Esophagus muscularis mucosa (tissue), 4 donors: ENCODE data around the gene OSBPL3. TPM values are rescaled to one million over a fixed set of nuclear protein-coding genes. Genes with fewer than 3 reads are reported as not detected.

ENCODE experiments used
- DNase-seq: peaks from one replicate; pipeline ENCODE4 v3.0.0-alpha.2; 2017; ENCODE audit errors: extremely low spot score
- H3K27ac ChIP-seq, 4 donors: fragments of 200-600 bp; sonication (generic); replicated peaks in 1 of 4; 1 replicate in 3 of 4; 2 replicates in 1 of 4; pipeline ENCODE4 v1.5.1; 2016 to 2019; ENCODE audit warnings: mild to moderate bottlenecking in 1 of 4
- H3K27me3 ChIP-seq, 4 donors: fragments of 200-600 bp; sonication (generic); one replicate each; pipeline versions ENCODE4 v1.5.1 to v1.6.0; 2016 to 2019
- H3K36me3 ChIP-seq, 4 donors: fragments of 200-600 bp; sonication (generic); one replicate each; pipeline ENCODE4 v1.5.1; 2016 to 2019
- H3K4me1 ChIP-seq, 4 donors: fragments of 200-600 bp; sonication (generic); one replicate each; pipeline ENCODE4 v1.5.1; 2016 to 2019
- H3K4me3 ChIP-seq, 4 donors: fragments of 200-600 bp; sonication (generic); 1 replicate in 2 of 4; 2 replicates in 2 of 4; pipeline ENCODE4 v1.5.1; 2016 to 2019; ENCODE audit warnings: mild to moderate bottlenecking in 4 of 4, moderate library complexity in 1 of 4
- H3K9me3 ChIP-seq, 4 donors: fragments of 200-600 bp; sonication (generic); 1 replicate in 3 of 4; 2 replicates in 1 of 4; pipeline ENCODE4 v1.5.1; 2016 to 2019
- EP300 ChIP-seq: sonication (generic); formaldehyde crosslinking; IDR thresholded peaks from one replicate; pipeline ENCODE4 v1.6.1; 2017; ENCODE audit warnings: antibody characterized with exemption
- POLR2A ChIP-seq: fragments of 450-650 bp; IDR thresholded peaks from one replicate; pipeline ENCODE4 v1.6.1; 2017; ENCODE audit warnings: antibody characterized with exemption, moderate library complexity, mild to moderate bottlenecking, low read depth
- POLR2AphosphoS5 ChIP-seq, 2 donors: sonication (generic); formaldehyde crosslinking; IDR thresholded peaks; one replicate each; pipeline ENCODE4 v1.6.1; 2017; ENCODE audit warnings: antibody characterized with exemption in 2 of 2
- WGBS: methylation state at CpG from one replicate; pipeline ENCODE4 v1.1.5; 2018; 5-methylcytosine and 5-hydroxymethylcytosine counted together
- intact Hi-C: fragments of 100-400 bp; cut with DNase I; formaldehyde crosslinking; loops from one replicate; pipeline ENCODE4 v1.15.1; 2023
- total RNA-seq, 4 donors: library from RNA; depleted of rRNA; stranded (reverse); fragments of >200 nt; gene quantifications; one replicate each; pipeline versions ENCODE4 v1.1.0 to v1.2.1, GENCODE V29; 2016
- TF ChIP-seq, protein P1 (sequence below), 3 experiments: fragments of 200-600 bp in 2 of 3; fragments of 450-650 bp in 1 of 3; sonication (generic) in 2 of 3; IDR thresholded peaks; one replicate each; pipeline ENCODE4 v1.5.1; 2017 to 2019; ENCODE audit warnings: antibody characterized with exemption in 3 of 3, mild to moderate bottlenecking in 2 of 3, moderate library complexity in 1 of 3

OSBPL3 gene
- total RNA-seq, 4 donors from 2014 or later, result 2.6 to 4.6 (median 3.3) TPM

DNA sequence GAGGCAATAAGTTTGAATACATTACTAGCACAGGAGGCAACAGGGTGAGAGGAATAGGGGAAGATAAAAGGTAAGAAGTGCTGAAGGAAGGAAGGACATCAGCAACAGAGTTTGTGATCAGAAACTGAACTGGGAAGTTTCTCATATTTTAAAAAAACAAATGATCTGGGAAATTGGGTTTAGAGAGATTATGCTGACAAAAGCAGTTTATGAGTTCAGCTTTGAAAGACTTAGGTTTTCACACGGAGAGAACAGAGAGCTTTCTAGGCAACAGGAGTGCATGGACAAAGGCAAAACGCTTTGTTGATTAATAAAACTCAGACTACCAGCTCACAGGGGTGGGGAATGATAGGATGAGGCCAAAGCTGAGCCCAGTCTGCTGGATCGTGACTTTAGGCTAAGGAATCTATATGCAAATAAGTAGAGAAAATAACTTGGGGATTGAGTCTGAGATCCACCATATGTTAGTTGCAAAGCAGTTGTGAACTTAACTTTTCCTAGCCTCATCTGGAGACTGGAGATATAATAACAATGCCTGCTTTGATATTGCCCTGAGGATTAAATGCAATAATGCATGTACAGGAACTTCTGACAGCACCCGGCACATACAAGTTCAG lies 4.2 kb downstream of the OSBPL3 start:
- WGBS, result 62% methylated on average over 4 of the region's 4 CpGs
- TF ChIP-seq EP300 (no peak), POLR2AphosphoS5 (IDR thresholded peaks at IDR 0.05) (no peak), POLR2A (no peak)
- TF ChIP-seq, protein P1, sequence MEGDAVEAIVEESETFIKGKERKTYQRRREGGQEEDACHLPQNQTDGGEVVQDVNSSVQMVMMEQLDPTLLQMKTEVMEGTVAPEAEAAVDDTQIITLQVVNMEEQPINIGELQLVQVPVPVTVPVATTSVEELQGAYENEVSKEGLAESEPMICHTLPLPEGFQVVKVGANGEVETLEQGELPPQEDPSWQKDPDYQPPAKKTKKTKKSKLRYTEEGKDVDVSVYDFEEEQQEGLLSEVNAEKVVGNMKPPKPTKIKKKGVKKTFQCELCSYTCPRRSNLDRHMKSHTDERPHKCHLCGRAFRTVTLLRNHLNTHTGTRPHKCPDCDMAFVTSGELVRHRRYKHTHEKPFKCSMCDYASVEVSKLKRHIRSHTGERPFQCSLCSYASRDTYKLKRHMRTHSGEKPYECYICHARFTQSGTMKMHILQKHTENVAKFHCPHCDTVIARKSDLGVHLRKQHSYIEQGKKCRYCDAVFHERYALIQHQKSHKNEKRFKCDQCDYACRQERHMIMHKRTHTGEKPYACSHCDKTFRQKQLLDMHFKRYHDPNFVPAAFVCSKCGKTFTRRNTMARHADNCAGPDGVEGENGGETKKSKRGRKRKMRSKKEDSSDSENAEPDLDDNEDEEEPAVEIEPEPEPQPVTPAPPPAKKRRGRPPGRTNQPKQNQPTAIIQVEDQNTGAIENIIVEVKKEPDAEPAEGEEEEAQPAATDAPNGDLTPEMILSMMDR (IDR thresholded peaks at IDR 0.05), result no peak
- Histone ChIP-seq H3K4me3 (no peak overlapping the region), H3K9me3 (no peaks in the 10 kb centered on the region), H3K36me3 (no peaks in the 10 kb centered on the region), H3K4me1 (peaks cover 8 to 17% (median 14%) of the 10 kb centered on the region in 4 donors), H3K27ac (no peak overlapping the region), H3K27me3 (no peaks in the 10 kb centered on the region)
- no peak for DNase-seq
- intact Hi-C loops, result no loop called here

DNA sequence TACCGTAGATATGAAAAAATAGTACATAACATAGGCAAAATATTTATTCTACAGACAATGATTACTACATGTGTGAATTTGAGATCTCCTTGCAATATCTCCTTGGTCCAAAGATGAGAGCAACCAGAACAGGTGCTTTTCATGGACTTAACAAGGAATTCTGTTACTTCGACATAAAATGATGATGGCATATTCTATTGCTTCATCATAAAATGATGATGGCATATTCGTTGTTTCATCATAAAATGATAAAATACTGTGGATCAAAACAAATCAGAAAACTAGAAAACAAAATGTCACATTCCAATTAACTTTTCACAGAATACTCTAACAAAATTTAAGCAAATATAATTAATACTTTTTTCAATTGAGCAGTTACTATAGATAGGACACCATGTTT lies 4.8 kb downstream of the OSBPL3 start:
- Histone ChIP-seq H3K27me3 (no peaks in the 10 kb centered on the region), H3K4me3 (no peak overlapping the region), H3K9me3 (no peaks in the 10 kb centered on the region), H3K4me1 (peaks cover 7 to 14% (median 12%) of the 10 kb centered on the region in 4 donors), H3K27ac (no peak overlapping the region), H3K36me3 (no peaks in the 10 kb centered on the region)
- intact Hi-C loops, result no loop called here
- DNase-seq, result no peak
- TF ChIP-seq EP300 (no peak), POLR2AphosphoS5 (IDR thresholded peaks at IDR 0.05) (no peak), POLR2A (no peak)
- 95% methylated on average over 3 of the region's 3 CpGs for WGBS

- Histone ChIP-seq H3K4me1 (peaks cover 7 to 11% (median 8%) of the 10 kb centered on the region in 4 donors), H3K9me3 (no peaks in the 10 kb centered on the region), H3K27ac (no peak overlapping the region), H3K4me3 (no peak overlapping the region), H3K27me3 (no peaks in the 10 kb centered on the region), H3K36me3 (no peaks in the 10 kb centered on the region)
- intact Hi-C loops, result no loop called here
- DNase-seq, result no peak
- WGBS, result 85% methylated on average over 15 of the region's 15 CpGs
- TF ChIP-seq, protein P1 (IDR thresholded peaks at IDR 0.05), result no peak
- TF ChIP-seq EP300 (no peak), POLR2AphosphoS5 (IDR thresholded peaks at IDR 0.05) (no peak), POLR2A (no peak)
Measured at GRCh38 chr7:24974026-24974832, 5.7 kb downstream of the OSBPL3 start.

GRCh38 chr7:24972991-24973390 lies 7.0 kb downstream of the OSBPL3 start:
- intact Hi-C loops, result no loop called here

DNA sequence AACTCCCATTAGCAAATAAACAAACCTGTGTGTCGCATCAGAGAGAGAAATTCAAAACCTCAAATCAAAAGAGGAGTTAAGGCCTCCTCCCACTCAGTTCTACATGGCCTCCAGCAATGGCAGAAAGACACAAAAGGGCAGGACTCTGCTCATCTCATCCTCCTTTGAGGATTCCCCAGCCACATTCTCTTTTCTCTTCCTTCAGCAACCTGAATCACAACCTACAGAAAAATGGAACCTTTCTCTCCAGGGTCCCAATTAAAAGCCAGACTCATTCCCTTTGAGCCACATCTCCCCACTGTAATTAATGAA lies 7.9 kb downstream of the OSBPL3 start:
- Histone ChIP-seq H3K27ac (no peak overlapping the region), H3K36me3 (no peaks in the 10 kb centered on the region), H3K27me3 (no peaks in the 10 kb centered on the region), H3K4me1 (no peaks in the 10 kb centered on the region), H3K9me3 (no peaks in the 10 kb centered on the region), H3K4me3 (no peak overlapping the region)
- no peak for TF ChIP-seq POLR2A
- DNase-seq, result no peak
- 100% methylated on average over 1 of the region's 1 CpG for WGBS
- intact Hi-C loops, result no loop called here

More at GRCh38 chr7:24972991-24973390, 7.0 kb downstream of the OSBPL3 start:
- H3K27me3 ChIP-seq, result no peaks in the 10 kb centered on the region
- TF ChIP-seq POLR2AphosphoS5 (IDR thresholded peaks at IDR 0.05) (no peak), EP300 (no peak), POLR2A (no peak)
- TF ChIP-seq, protein P1 (IDR thresholded peaks at IDR 0.05), result no peak
- H3K9me3 ChIP-seq, result no peaks in the 10 kb centered on the region
- no peaks in the 10 kb centered on the region for H3K4me1 ChIP-seq
- no peaks in the 10 kb centered on the region for H3K36me3 ChIP-seq
- H3K4me3 ChIP-seq, result no peak overlapping the region
- DNase-seq, result no peak
- no peak overlapping the region for H3K27ac ChIP-seq
